ENCODE results near the gene PLEK2. TPM values are rescaled to one million over a fixed set of nuclear protein-coding genes. Genes with fewer than 3 reads are reported as not detected.

Gene PLEK2
- total and polyA plus RNA-seq, 2 of the 13 experiments (the other 11 are each of a cell fraction or from before 2014, with no cell fraction given), result 0.26 to 1.5 TPM

- BruUV-seq (replicated peaks), result no TSS peak
- WGBS (ENCODE audit: low lambda C conversion rate), result 74% methylated on average over 5 of the region's 9 CpGs
- H3K36me3 ChIP-seq (replicated peaks in 1 of 2; ENCODE audit: control insufficient read depth in 1 of 2, insufficient read depth in 2 of 2, low read length in 2 of 2), result no peaks in the 10 kb centered on the region
Measured at GRCh38 chr14:67397536-67397935, 14.4 kb downstream of the PLEK2 start.

More at GRCh38 chr14:67397536-67397935, 14.4 kb downstream of the PLEK2 start:
- in situ Hi-C loops (cut with HindIII; ENCODE audit: extremely low pct_ligation_motif_present, low pct_unique_long_range_greater_than_20kb), result no loop called here
- FAIRE-seq (no peak), DNase-seq (ENCODE audit: low spot score) (no peak), ATAC-seq (no peak)
- Histone ChIP-seq H3K79me2 (ENCODE audit: insufficient read depth, low read length) (no peaks in the 10 kb centered on the region), H3K27me3 (ENCODE audit: control insufficient read depth in 1 of 2, insufficient read depth in 2 of 2, low read length in 2 of 2) (no peaks in the 10 kb centered on the region; a peak in 2 of 5 replicates), H3K27ac (ENCODE audit: extremely low read length, insufficient read depth, low read length) (no peak overlapping the region), H3K4me3 (replicated peaks in 1 of 3; ENCODE audit: insufficient read depth in 1 of 3, low read depth in 2 of 3, low read length in 3 of 3) (no peak overlapping the region), H3K4me1 (ENCODE audit: insufficient read depth, low read length) (peaks cover 24% of the 10 kb centered on the region), H2AFZ (ENCODE audit: low read length) (no peak overlapping the region), H3K9ac (ENCODE audit: insufficient read depth, low read depth, low read length) (no peak overlapping the region), H4K20me1 (ENCODE audit: insufficient read depth, low read length) (no peaks in the 10 kb centered on the region), H3K9me3 (ENCODE audit: low read length) (no peaks in the 10 kb centered on the region), H3K4me2 (ENCODE audit: low read depth, low read length) (no peak overlapping the region)
- ChIA-PET POLR2A (no interaction called here), CTCF (ENCODE audit: low intra/inter-chr PET ratio, low total read pairs) (no interaction called here)
- TF ChIP-seq MLXIP (CRISPR knock-in tag; IDR thresholded peaks at IDR 0.05; ENCODE audit: borderline replicate concordance) (no peak), NONO (IDR thresholded peaks at IDR 0.05) (no peak), NONO (CRISPR knock-in tag; conservative IDR thresholded peaks at IDR 0.05) (no peak), FOXA3 (CRISPR knock-in tag; IDR thresholded peaks at IDR 0.05) (no peak)
- intact Hi-C loops (cut with micrococcal nuclease; ENCODE audit: unreplicated experiment), result no loop called here
